IMR-90 (cell line): Measurements from ENCODE around the gene TMEM14A. TPM values are rescaled to one million over a fixed set of nuclear protein-coding genes. Genes with fewer than 3 reads are reported as not detected.

Experiments used
- ATAC-seq: fragments of 200-7000 bp; cut with Tn5 transposase; 2 replicates; pipeline ENCODE4 v1.9.1; 2020; ENCODE audit warnings: low read depth, mild to moderate bottlenecking, moderate library complexity
- BruUV-seq: library from RNA; stranded (reverse); fragments of 400-500 nt; replicated peaks from 2 replicates; lab custom pipeline; 2021; lab: Mats Ljungman, UMichigan
- CTCF ChIA-PET: fragments of 300-600 bp; formaldehyde crosslinking; extraction: SDS; loops from one replicate; lab custom pipeline; 2021; ENCODE audit warnings: antibody characterized with exemption; lab: Yijun Ruan, JAX
- POLR2A ChIA-PET: fragments of 300-600 bp; sonication (Branson Sonifier 250); formaldehyde crosslinking; loops from one replicate; lab custom pipeline; 2022; ENCODE audit warnings: antibody characterized with exemption; ENCODE audit not compliant: unreplicated experiment; lab: Charles Lee
- DNase-seq: peaks from one replicate; pipeline ENCODE4 v3.0.0; 2013
- H2AFZ ChIP-seq: replicated peaks from 2 replicates; pipeline ENCODE3; 2013; ENCODE audit warnings: low read length, mild to moderate bottlenecking; ENCODE audit not compliant: poor library complexity
- H2AK5ac ChIP-seq: 2 replicates; pipeline ENCODE4 v1.6.1; 2013; ENCODE audit warnings: low read depth, low read length, inconsistent platforms
- H2AK9ac ChIP-seq: replicated peaks from 2 replicates; pipeline ENCODE3; 2013; ENCODE audit warnings: mild to moderate bottlenecking, low read depth, low read length, moderate library complexity; ENCODE audit not compliant: poor library complexity
- H2BK120ac ChIP-seq: 2 replicates; pipeline ENCODE4 v1.6.1; 2013; ENCODE audit warnings: low read depth, low read length, inconsistent platforms
- H2BK15ac ChIP-seq: 3 replicates; pipeline ENCODE4 v1.6.1; 2013; ENCODE audit warnings: low read depth, low read length, inconsistent platforms
- H2BK20ac ChIP-seq: 2 replicates; pipeline ENCODE4 v1.6.1; 2013; ENCODE audit warnings: low read depth, mild to moderate bottlenecking, inconsistent platforms, low read length, moderate library complexity
- H2BK5ac ChIP-seq: 2 replicates; pipeline ENCODE4 v1.6.1; 2013; ENCODE audit warnings: mild to moderate bottlenecking, low read depth, low read length, inconsistent platforms; ENCODE audit not compliant: poor library complexity, severe bottlenecking
- H3K14ac ChIP-seq: replicated peaks from 2 replicates; pipeline ENCODE4 v1.6.1; 2013; ENCODE audit warnings: low read depth, low read length, inconsistent platforms
- H3K18ac ChIP-seq: 2 replicates; pipeline ENCODE4 v1.6.1; 2013; ENCODE audit warnings: low read depth, low read length, control low read depth
- H3K23ac ChIP-seq: 2 replicates; pipeline ENCODE4 v1.6.1; 2013; ENCODE audit warnings: low read depth, low read length, inconsistent platforms
- H3K27ac ChIP-seq: 2 replicates; pipeline ENCODE4 v1.5.1; 2013; ENCODE audit warnings: mild to moderate bottlenecking, control low read depth, low read length; ENCODE audit not compliant: insufficient read depth
- H3K27me3 ChIP-seq: 2 replicates; pipeline ENCODE4 v1.6.1; 2013; ENCODE audit warnings: low read length; ENCODE audit not compliant: control insufficient read depth, insufficient read depth
- H3K36me3 ChIP-seq: 2 replicates; pipeline ENCODE4 v1.6.1; 2013; ENCODE audit warnings: low read length, mixed read lengths; ENCODE audit not compliant: control insufficient read depth, insufficient read depth
- H3K4ac ChIP-seq: 2 replicates; pipeline ENCODE4 v1.6.1; 2013; ENCODE audit warnings: low read depth, low read length, inconsistent platforms
- H3K4me1 ChIP-seq: 2 replicates; pipeline ENCODE4 v1.6.1; 2013; ENCODE audit warnings: low read length, mixed read lengths; ENCODE audit not compliant: control insufficient read depth, insufficient read depth
- H3K4me2 ChIP-seq: 2 replicates; pipeline ENCODE4 v1.6.1; 2013; ENCODE audit warnings: low read depth, mild to moderate bottlenecking, control low read depth, low read length, moderate library complexity
- H3K4me3 ChIP-seq: 2 replicates; pipeline ENCODE4 v1.5.1; 2013; ENCODE audit warnings: low read depth, mild to moderate bottlenecking, control low read depth, low read length, moderate library complexity; ENCODE audit not compliant: insufficient read depth
- H3K56ac ChIP-seq: 2 replicates; pipeline ENCODE4 v1.6.1; 2013; ENCODE audit warnings: low read length, inconsistent platforms; ENCODE audit not compliant: insufficient read depth; ENCODE audit errors: extremely low read depth
- H3K79me1 ChIP-seq, 2 experiments: 2 replicates each; pipeline ENCODE4 v1.6.1; 2013; ENCODE audit warnings: low read length in 2 of 2, inconsistent platforms in 1 of 2, low read depth in 1 of 2
- H3K9ac ChIP-seq: 2 replicates; pipeline ENCODE4 v1.6.1; 2013; ENCODE audit warnings: low read depth, low read length, control low read depth
- H3K9me1 ChIP-seq: 2 replicates; pipeline ENCODE4 v1.6.1; 2013; ENCODE audit warnings: low read length, inconsistent platforms; ENCODE audit not compliant: insufficient read depth
- H3K9me3 ChIP-seq: 2 replicates; pipeline ENCODE4 v1.6.1; 2013; ENCODE audit warnings: low read length; ENCODE audit not compliant: control insufficient read depth, insufficient read depth
- H4K20me1 ChIP-seq: 2 replicates; pipeline ENCODE4 v1.6.1; 2013; ENCODE audit warnings: low read length, inconsistent platforms; ENCODE audit not compliant: insufficient read depth
- H4K5ac ChIP-seq: 2 replicates; pipeline ENCODE4 v1.6.1; 2013; ENCODE audit warnings: mild to moderate bottlenecking, low read depth, low read length, control low read depth
- H4K8ac ChIP-seq, 2 experiments: 2 replicates each; pipeline ENCODE4 v1.6.1; 2013; ENCODE audit warnings: low read depth in 2 of 2, low read length in 2 of 2, control low read depth in 1 of 2, inconsistent platforms in 1 of 2
- H4K91ac ChIP-seq: 2 replicates; pipeline ENCODE4 v1.6.1; 2013; ENCODE audit warnings: low read depth, low read length, inconsistent platforms; ENCODE audit not compliant: insufficient read depth
- BHLHE40 ChIP-seq: fragments of 150-350 bp; IDR thresholded peaks from 2 replicates; pipeline ENCODE4 v1.6.1; 2016; ENCODE audit warnings: mild to moderate bottlenecking, low read depth, low read length
- FOS ChIP-seq: fragments of 150-350 bp; IDR thresholded peaks from 2 replicates; pipeline ENCODE4 v1.6.1; 2016; ENCODE audit warnings: low read depth, low read length
- MAFK ChIP-seq: IDR thresholded peaks from 2 replicates; pipeline ENCODE4 v1.6.1; 2012; ENCODE audit warnings: low read depth, low read length, improper control_type of control experiment
- MAZ ChIP-seq: IDR thresholded peaks from 2 replicates; pipeline ENCODE4 v1.6.1; 2012; ENCODE audit warnings: low read depth, mild to moderate bottlenecking, low read length, improper control_type of control experiment, moderate library complexity, borderline replicate concordance
- MXI1 ChIP-seq: IDR thresholded peaks from 2 replicates; pipeline ENCODE4 v1.6.1; 2012; ENCODE audit warnings: low read depth, mild to moderate bottlenecking, low read length, moderate library complexity, borderline replicate concordance
- NFE2L2 ChIP-seq: fragments of 150-350 bp; IDR thresholded peaks from 2 replicates; pipeline ENCODE4 v1.6.1; 2016; ENCODE audit warnings: low read depth, mild to moderate bottlenecking, low read length
- RFX5 ChIP-seq: IDR thresholded peaks from 2 replicates; pipeline ENCODE4 v1.8.0; 2012; ENCODE audit warnings: low read depth, mild to moderate bottlenecking, low read length, moderate library complexity
- dilution Hi-C: fragments of 300-500 bp; cut with HindIII; formaldehyde crosslinking; loops from one replicate; pipeline ENCODE4 v1.14.3; 2018; ENCODE audit warnings: low sequenced_read_pairs; ENCODE audit not compliant: unreplicated experiment
- in situ Hi-C: fragments of 300-500 bp; cut with MboI; formaldehyde crosslinking; loops from 3 replicates; pipeline ENCODE4 v1.14.3; 2019; ENCODE audit warnings: low sequenced_read_pairs, inconsistent platforms, mixed read lengths
- intact Hi-C: fragments of 100-400 bp; cut with micrococcal nuclease; formaldehyde crosslinking; loops from 2 replicates; pipeline ENCODE4 v1.10.0; 2022
- polyA plus RNA-seq, 3 experiments: library from polyadenylated mRNA; depleted of rRNA; stranded (reverse); fragments of >200 nt; gene quantifications; 2 replicates each; pipeline ENCODE4 v1.2.3, GENCODE V29; 2012; ENCODE audit warnings: low replicate concordance in 1 of 3
- total RNA-seq: library from RNA; depleted of rRNA; stranded (reverse); fragments of >200 nt; gene quantifications from 2 replicates; pipeline ENCODE4 v1.2.3, GENCODE V29; 2012
- TF ChIP-seq, protein P1 (sequence below): fragments of 150-350 bp; IDR thresholded peaks from 2 replicates; pipeline ENCODE4 v1.6.1; 2016; ENCODE audit warnings: low read depth, mild to moderate bottlenecking, low read length, moderate library complexity, borderline replicate concordance
- TF ChIP-seq, protein P2 (sequence below): conservative IDR thresholded peaks from 2 replicates; pipeline ENCODE4 v1.5.1; 2012; ENCODE audit warnings: mild to moderate bottlenecking, low read depth, low read length, improper control_type of control experiment

The TMEM14A gene
- total and polyA plus RNA-seq, 2 of the 4 experiments (the other 2 are of a cell fraction), result 18.5 to 25.1 TPM

DNA sequence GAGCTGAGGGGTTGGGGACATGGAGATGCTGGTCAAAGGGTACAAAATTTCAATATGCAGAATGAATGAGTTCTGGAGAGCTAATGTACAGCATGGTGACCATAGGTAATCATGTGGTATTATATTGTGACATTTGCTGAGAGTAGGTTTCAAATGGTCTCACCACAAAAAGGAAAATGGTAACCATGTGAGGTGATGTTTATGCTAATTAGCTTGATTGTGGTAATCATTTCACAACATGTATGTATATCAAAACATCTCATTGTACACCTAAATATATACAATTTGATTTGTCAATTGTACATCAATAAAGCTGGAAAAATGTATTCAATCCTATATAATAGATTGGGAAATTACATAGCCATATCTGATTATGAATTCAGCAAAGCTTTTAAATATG, 29.5 kb upstream of the TMEM14A start:
- Histone ChIP-seq H3K4me2 (no peak overlapping the region), H2BK120ac (no peak overlapping the region), H4K5ac (no peak overlapping the region), H4K91ac (no peak overlapping the region), H3K4ac (no peak overlapping the region), H2AK5ac (no peak overlapping the region), H4K20me1 (no peaks in the 10 kb centered on the region), H2BK20ac (no peak overlapping the region), H3K27ac (no peak overlapping the region), H2BK5ac (no peak overlapping the region), H2AK9ac (no peak overlapping the region), H2BK15ac (no peak overlapping the region), H4K8ac (no peak overlapping the region), H3K9ac (no peak overlapping the region), H3K4me3 (no peak overlapping the region), H3K18ac (no peak overlapping the region), H3K9me3 (no peaks in the 10 kb centered on the region), H3K9me1 (peaks cover 2% of the 10 kb centered on the region; the same call in 1 of the 2 replicates), H2AFZ (no peak overlapping the region), H3K4me1 (peaks cover 3% of the 10 kb centered on the region; the same call in 1 of the 2 replicates), H3K14ac (no peak overlapping the region), H3K23ac (no peak overlapping the region), H3K36me3 (no peaks in the 10 kb centered on the region), H3K56ac (no peak overlapping the region), H3K79me1 (no peaks in the 10 kb centered on the region), H3K27me3 (no peaks in the 10 kb centered on the region)
- ChIA-PET POLR2A (no interaction called here), CTCF (interaction anchor here (1.2 to 2.9 kb wide), 2 partner anchors 11 to 45 kb away, joined by 3 to 14 read pairs; no protein-coding TSS in a partner anchor)
- TF ChIP-seq NFE2L2, result no peak
- TF ChIP-seq, protein P1, sequence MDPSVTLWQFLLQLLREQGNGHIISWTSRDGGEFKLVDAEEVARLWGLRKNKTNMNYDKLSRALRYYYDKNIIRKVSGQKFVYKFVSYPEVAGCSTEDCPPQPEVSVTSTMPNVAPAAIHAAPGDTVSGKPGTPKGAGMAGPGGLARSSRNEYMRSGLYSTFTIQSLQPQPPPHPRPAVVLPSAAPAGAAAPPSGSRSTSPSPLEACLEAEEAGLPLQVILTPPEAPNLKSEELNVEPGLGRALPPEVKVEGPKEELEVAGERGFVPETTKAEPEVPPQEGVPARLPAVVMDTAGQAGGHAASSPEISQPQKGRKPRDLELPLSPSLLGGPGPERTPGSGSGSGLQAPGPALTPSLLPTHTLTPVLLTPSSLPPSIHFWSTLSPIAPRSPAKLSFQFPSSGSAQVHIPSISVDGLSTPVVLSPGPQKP, result no peak
- TF ChIP-seq RFX5, result no peak
- no peak for TF ChIP-seq MAZ
- no peak for TF ChIP-seq MXI1
- TF ChIP-seq, protein P2, sequence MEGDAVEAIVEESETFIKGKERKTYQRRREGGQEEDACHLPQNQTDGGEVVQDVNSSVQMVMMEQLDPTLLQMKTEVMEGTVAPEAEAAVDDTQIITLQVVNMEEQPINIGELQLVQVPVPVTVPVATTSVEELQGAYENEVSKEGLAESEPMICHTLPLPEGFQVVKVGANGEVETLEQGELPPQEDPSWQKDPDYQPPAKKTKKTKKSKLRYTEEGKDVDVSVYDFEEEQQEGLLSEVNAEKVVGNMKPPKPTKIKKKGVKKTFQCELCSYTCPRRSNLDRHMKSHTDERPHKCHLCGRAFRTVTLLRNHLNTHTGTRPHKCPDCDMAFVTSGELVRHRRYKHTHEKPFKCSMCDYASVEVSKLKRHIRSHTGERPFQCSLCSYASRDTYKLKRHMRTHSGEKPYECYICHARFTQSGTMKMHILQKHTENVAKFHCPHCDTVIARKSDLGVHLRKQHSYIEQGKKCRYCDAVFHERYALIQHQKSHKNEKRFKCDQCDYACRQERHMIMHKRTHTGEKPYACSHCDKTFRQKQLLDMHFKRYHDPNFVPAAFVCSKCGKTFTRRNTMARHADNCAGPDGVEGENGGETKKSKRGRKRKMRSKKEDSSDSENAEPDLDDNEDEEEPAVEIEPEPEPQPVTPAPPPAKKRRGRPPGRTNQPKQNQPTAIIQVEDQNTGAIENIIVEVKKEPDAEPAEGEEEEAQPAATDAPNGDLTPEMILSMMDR, result no peak
- no peak for TF ChIP-seq MAFK
- no peak for TF ChIP-seq FOS
- TF ChIP-seq BHLHE40, result no peak
- in situ Hi-C loops, result loop anchor here (10.0 kb wide), 1 partner anchor 127 kb away; no protein-coding TSS in a partner anchor
- intact Hi-C loops, result no loop called here
- DNase-seq (no peak), ATAC-seq (no peak)
- dilution Hi-C loops, result no loop called here
- BruUV-seq, result no TSS peak
